Testis (tissue), 2 donors: ENCODE measurements around the gene HBEGF.

Source experiments
- CTCF ChIP-seq, 3 experiments: fragments of 450-650 bp in 2 of 3; fragments of 200-600 bp in 1 of 3; sonication (generic) in 1 of 3; IDR thresholded peaks; one replicate each; pipeline ENCODE4 v1.5.1; 2016 to 2019; ENCODE audit warnings: antibody characterized with exemption in 3 of 3, mild to moderate bottlenecking in 2 of 3, moderate library complexity in 1 of 3
- POLR2A ChIP-seq: fragments of 450-650 bp; IDR thresholded peaks from one replicate; pipeline ENCODE4 v1.6.1; 2017; ENCODE audit warnings: antibody characterized with exemption, mild to moderate bottlenecking, moderate library complexity

- TF ChIP-seq CTCF (IDR thresholded peaks at IDR 0.05) (no peak), POLR2A (no peak)
These were observed 49.1 kb downstream of the HBEGF start for GRCh38 chr5:140297283-140297682.
